ENCODE results near the gene ARF1.

ARF1 gene

GRCh38 chr1:228050571-228051231, 31.8 kb upstream of the ARF1 start:
- DNase-seq: no peak

- DNase-seq: no peak
Observed at GRCh38 chr1:228058172-228058948, 24.1 kb upstream of the ARF1 start.

- DNase-seq: peak; percentile 39
Observed at GRCh38 chr1:228058949-228059633, 23.4 kb upstream of the ARF1 start.

- DNase-seq: peak; percentile 66
Observed at GRCh38 chr1:228059634-228060457, 22.7 kb upstream of the ARF1 start.

GRCh38 chr1:228060458-228061190, 21.9 kb upstream of the ARF1 start:
- no peak for DNase-seq

DNA sequence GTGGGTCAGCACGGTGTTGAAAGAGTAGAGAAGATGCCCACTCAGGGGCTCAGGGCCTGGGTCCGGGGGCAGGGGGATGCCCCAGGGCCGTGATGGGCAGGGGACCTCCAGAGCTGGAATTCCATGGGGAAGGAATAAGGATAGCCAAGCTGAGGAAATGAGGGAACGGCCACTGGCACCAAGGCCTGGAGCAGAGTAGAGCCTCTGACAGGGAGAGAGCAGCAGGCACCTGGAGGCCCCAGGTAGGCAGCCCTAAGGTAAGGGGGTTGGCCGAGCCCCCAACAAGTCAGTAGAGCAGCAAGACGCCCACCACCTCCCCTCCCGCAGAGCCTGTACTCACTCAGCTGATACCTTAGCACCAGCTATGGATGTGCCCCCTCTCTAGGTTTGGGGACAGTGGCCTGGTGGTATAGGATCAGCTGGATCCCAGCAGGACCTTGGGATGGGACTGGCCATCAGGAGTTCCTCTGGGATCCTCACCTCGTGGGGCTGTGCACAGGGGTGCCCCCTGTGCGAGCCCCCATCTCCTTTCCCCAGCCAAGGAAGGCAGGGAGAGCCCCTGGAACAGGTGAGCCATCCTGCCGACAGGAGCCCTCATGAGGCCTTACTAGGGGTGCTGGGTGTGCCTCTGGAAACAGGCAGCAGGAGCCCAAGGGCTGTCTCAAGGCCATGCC, 21.0 kb upstream of the ARF1 start:
- DNase-seq: no peak

GRCh38 chr1:228062085-228062791, 20.3 kb upstream of the ARF1 start:
- no peak for DNase-seq

DNA sequence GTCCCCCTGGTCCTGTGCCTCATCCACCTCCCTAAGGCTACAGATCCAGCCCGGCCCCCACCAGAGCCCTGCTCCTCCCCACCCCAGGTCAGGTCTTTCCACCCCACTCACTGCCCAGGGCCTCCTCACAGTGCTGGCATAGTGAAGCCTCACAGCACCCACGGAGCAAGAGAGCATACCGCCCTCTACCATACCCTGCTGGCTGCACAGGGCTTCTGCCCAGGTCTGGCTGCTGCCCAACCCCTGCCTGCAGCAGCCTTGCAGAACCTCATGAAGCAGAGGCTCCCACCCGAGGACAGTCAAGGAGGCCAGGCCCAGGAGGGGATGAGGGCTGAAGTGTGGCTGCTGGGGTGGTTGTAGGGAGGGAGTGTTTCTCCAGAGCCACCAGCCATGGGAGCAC, 19.7 kb upstream of the ARF1 start:
- no peak for DNase-seq

GRCh38 chr1:228063251-228064191, 19.0 kb upstream of the ARF1 start:
- DNase-seq: no peak

DNA sequence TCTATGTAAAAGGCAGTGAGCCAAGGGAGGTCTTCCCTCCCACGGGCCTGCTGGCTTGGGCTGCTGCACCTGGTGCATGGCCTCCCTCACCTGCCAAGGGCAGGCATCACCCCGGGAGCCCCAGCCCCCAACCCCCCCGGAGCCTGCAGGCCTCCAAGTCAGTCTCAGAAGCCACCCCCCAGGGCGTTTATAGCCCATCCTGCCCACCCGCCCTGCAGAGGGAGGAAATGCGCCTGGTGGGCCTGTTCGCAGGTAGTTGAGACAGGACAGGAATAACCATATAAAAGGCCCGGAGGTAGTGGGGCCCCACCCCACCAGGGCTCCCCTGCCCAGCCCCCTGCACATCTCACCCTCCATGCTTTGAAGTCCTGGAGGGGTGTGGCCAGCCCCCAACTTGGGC, 18.2 kb upstream of the ARF1 start:
- no peak for DNase-seq

DNA sequence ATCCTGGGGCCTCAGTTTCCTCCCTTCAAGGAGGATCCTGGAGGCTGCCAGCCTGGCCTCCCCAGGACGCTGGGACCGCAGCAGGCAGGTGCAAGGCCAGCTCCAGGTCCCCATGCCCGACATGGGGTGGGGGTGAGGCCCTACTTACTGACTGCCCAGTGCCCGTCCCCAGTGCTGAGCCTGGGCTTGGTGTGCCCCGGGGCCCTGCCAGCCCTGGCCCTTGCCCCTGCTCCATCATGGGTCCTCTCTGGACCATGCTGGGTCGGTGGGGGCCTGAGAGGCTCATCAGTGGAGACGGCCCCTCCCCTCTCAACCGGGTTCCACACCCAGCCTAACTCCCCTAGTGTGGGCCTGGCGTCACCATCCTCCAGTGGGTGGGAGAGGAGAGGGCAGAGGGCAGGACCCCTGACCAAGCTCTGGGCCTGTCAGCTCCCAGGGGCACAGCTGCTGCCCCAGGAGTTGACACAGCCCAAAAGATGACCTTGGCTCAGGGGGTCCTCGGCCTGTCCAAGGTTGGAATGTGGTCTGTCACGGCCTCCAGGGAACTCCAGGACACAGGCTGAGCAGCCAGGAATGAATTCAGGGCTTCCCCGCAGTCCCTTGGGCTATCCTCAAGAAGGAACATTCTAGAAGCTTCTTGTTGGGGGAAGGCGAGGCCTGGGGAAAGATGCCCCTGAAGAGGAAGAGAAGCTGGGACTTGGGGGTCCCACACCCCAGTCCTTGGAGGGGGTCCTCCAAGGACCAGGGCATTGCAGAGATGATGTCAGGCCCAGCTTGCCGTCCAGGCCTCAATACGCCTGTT, 17.6 kb upstream of the ARF1 start:
- no peak for DNase-seq

DNA sequence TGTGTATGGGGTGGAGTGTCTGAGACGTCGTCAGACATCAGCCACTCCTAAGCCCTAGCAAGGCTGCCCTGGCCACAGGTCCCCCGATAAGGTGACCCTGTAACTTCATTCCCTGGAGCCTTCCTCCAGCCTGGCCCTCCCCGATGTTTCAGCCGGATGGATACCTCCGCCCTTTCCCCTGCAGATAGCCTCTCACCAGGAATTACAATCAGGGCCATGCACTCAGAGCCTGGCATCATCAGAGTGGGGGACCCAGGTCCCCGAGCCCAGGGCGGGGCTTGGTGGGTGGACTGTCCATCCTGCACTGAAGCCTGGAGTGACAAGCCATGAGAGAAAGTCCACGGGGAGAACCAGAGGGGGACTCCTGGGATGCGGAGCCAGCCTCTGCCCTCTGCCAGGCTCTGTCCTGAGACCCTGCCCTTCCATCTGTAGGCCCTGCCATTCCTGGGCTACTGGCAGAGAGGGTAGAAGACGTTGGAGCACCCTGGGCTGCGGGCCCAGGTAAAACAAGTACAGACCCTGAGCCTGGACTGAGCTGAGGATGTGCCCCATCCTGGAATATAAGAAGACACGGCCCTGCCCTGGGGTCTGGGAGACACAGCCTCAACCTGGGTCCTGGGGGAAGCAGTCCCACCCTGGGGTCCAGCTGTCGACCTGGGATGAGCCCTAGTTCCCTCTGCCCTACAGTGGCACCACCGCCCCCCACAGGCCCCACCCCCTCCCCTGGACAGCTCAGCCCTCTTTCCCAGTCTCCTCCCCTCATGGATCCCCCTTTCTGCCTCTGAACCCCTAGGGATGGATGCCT, 16.8 kb upstream of the ARF1 start:
- DNase-seq: no peak

- no peak for DNase-seq
Observed at GRCh38 chr1:228066416-228066815, 16.1 kb upstream of the ARF1 start.

GRCh38 chr1:228066891-228067654, 15.4 kb upstream of the ARF1 start:
- no peak for DNase-seq

- no peak for DNase-seq
Observed at GRCh38 chr1:228068359-228068758, 14.1 kb upstream of the ARF1 start.

DNA sequence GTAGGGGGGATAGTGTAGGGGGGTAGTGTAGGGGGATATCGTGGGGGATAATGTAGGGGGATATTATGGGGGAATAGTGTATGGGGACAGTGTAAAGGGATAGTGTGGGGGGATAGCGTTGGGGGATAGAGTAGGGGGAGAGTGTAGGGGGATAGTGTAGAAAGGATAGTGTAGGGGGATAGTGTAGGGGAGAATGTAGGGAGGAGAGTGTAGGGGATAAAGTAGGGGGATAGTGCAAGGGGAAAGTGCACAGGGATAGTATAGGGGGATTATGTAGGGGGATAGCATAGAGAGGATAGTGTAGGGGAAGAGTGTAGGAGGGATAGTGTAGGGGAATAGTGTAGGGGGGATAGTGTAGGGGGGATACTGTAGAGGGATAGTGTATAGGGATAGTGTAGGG, 12.3 kb upstream of the ARF1 start:
- DNase-seq: no peak

- no peak for DNase-seq
Observed at GRCh38 chr1:228070851-228071250, 11.7 kb upstream of the ARF1 start.
